T-helper 2 cell treated with Interferon-gamma antibody and Interleukin-4, amounts not matched to agents 5 μg/mL and 100 μg/mL, for 36 hours (primary cell): ENCODE measurements around the gene TMOD1.
A peak's percentile ranks its signal among the peaks of the same experiment; 100 is the strongest.
"Not testable (repeated sequence)": the region's sequence is repeated elsewhere in the genome, so short reads cannot be mapped to it uniquely, and the experiment has no call there.

Experiments used
- DNase-seq: peaks from one replicate; pipeline ENCODE4 v3.0.0; 2021; ENCODE audit warnings: low spot score
- H3K27ac Mint-ChIP-seq: one replicate; pipeline ENCODE4 v1.8.0; 2021; ENCODE audit warnings: mild to moderate bottlenecking, mixed read lengths
- H3K27me3 Mint-ChIP-seq: one replicate; pipeline ENCODE4 v1.8.0; 2021; ENCODE audit warnings: low read depth, mixed read lengths
- H3K36me3 Mint-ChIP-seq: one replicate; pipeline ENCODE4 v1.8.0; 2021; ENCODE audit warnings: low read depth, mixed read lengths
- H3K4me1 Mint-ChIP-seq: one replicate; pipeline ENCODE4 v1.8.0; 2021; ENCODE audit warnings: low read depth, mixed read lengths
- H3K4me3 Mint-ChIP-seq: one replicate; pipeline ENCODE4 v1.8.0; 2022; ENCODE audit warnings: mild to moderate bottlenecking, moderate library complexity, mixed read lengths
- H3K9me3 Mint-ChIP-seq: one replicate; pipeline ENCODE4 v1.8.0; 2021; ENCODE audit warnings: mixed read lengths

Gene TMOD1

DNA sequence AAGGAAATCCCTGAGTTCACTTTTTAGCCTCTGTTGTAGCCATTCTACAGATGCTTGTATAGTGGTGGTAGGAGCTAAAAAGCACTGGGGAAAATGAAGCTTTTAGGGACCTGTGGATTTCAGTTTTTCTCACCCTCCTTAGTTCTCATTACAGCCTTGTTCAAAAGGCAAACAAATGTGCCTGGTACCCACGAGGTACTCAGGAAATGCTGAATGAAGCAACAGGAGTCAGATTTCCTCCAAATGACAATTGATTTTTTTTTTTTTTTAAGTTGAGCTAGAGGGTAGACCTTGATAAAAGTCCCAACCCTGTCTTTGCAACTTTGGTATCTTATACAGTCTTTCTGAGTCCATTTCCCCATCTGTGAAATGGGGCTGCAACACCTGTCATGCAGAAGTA, 21.3 kb upstream of the TMOD1 start:
- Mint-ChIP-seq H3K4me3 (no peak overlapping the region), H3K36me3 (peaks cover 9% of the 10 kb centered on the region), H3K9me3 (peaks cover 6% of the 10 kb centered on the region), H3K27me3 (no peaks in the 10 kb centered on the region), H3K4me1 (no peaks in the 10 kb centered on the region), H3K27ac (no peak overlapping the region)
- no peak for DNase-seq

DNA sequence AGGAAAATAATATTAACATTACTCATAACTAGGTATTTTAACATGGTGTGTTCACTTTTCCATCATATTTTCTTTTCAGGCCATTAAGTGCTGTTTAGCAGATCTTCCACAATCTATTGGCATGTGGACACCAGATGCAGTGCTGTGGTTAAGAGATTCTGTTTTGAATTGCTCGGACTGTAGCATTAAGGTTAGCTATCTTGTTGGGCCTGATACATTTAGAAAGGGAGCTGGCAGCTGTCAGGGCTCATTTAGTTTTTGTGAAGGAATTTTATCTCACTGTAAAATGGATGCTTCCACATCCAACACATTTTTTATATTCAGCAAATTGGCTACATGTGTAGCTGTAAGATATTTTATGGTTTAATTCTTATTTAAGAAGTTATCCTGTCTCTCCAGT, 20.7 kb upstream of the TMOD1 start:
- H3K27me3 Mint-ChIP-seq, result no peaks in the 10 kb centered on the region
- no peak overlapping the region for H3K27ac Mint-ChIP-seq
- DNase-seq, result no peak
- H3K4me3 Mint-ChIP-seq, result no peak overlapping the region
- peaks cover 6% of the 10 kb centered on the region for H3K9me3 Mint-ChIP-seq
- H3K4me1 Mint-ChIP-seq, result no peaks in the 10 kb centered on the region
- peaks cover 9% of the 10 kb centered on the region for H3K36me3 Mint-ChIP-seq

DNA sequence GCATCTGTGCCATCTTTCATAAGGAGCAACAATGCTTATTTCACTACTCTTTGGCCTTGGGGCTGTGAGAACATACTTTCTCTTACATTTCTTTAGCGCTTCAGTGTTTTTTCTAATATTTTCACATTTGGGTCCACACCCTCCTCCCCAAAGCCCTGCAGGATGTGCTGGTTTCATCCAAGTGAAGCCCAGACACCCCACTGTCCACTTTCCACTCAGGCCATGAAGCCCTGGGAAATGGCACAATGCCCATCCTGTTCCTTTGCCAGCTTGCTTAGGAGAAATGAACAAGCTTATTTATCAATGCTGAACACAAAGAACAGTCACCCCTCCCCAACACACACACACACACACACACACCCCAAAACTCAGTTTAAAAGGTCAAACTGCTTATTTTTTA, 17.3 kb upstream of the TMOD1 start:
- Mint-ChIP-seq H3K4me1 (no peaks in the 10 kb centered on the region), H3K36me3 (peaks cover 15% of the 10 kb centered on the region), H3K4me3 (no peak overlapping the region), H3K9me3 (peaks cover 15% of the 10 kb centered on the region), H3K27me3 (no peaks in the 10 kb centered on the region), H3K27ac (no peak overlapping the region)
- DNase-seq, result no peak

GRCh38 chr9:97487107-97487506, 14.4 kb upstream of the TMOD1 start:
- peaks cover 21% of the 10 kb centered on the region for H3K9me3 Mint-ChIP-seq
- no peak overlapping the region for H3K4me3 Mint-ChIP-seq
- H3K36me3 Mint-ChIP-seq, result peaks cover 24% of the 10 kb centered on the region
- H3K27me3 Mint-ChIP-seq, result no peaks in the 10 kb centered on the region
- H3K27ac Mint-ChIP-seq, result no peak overlapping the region
- peaks cover 10% of the 10 kb centered on the region for H3K4me1 Mint-ChIP-seq
- DNase-seq, result no peak

DNA sequence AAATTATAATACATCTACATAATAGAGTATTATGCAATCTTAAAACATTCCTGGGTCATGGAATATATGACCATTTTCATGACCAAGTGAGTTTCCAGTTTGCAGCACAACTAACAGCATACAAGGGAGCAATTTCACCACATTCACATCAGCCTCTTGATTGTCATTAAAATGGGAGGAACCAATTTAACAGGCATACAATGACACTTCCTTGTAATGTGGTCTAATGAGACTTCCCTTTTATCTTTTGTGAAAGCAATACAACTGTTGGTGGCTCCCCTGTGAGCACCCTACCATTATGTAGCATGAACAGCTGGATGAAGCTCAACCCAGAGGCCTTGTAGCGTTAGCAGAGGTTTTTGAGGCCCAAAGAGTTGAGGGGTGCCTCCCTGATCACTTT, 13.6 kb upstream of the TMOD1 start:
- Mint-ChIP-seq H3K4me1 (peaks cover 10% of the 10 kb centered on the region), H3K36me3 (peaks cover 21% of the 10 kb centered on the region), H3K27ac (no peak overlapping the region), H3K27me3 (no peaks in the 10 kb centered on the region), H3K9me3 (peaks cover 19% of the 10 kb centered on the region), H3K4me3 (no peak overlapping the region)
- DNase-seq, result no peak

- Mint-ChIP-seq H3K36me3 (peaks cover 17% of the 10 kb centered on the region), H3K27me3 (no peaks in the 10 kb centered on the region), H3K27ac (no peak overlapping the region), H3K9me3 (peaks cover 15% of the 10 kb centered on the region), H3K4me1 (peaks cover 10% of the 10 kb centered on the region), H3K4me3 (no peak overlapping the region)
- no peak for DNase-seq
Measured at GRCh38 chr9:97491216-97491999, 10.1 kb upstream of the TMOD1 start.

DNA sequence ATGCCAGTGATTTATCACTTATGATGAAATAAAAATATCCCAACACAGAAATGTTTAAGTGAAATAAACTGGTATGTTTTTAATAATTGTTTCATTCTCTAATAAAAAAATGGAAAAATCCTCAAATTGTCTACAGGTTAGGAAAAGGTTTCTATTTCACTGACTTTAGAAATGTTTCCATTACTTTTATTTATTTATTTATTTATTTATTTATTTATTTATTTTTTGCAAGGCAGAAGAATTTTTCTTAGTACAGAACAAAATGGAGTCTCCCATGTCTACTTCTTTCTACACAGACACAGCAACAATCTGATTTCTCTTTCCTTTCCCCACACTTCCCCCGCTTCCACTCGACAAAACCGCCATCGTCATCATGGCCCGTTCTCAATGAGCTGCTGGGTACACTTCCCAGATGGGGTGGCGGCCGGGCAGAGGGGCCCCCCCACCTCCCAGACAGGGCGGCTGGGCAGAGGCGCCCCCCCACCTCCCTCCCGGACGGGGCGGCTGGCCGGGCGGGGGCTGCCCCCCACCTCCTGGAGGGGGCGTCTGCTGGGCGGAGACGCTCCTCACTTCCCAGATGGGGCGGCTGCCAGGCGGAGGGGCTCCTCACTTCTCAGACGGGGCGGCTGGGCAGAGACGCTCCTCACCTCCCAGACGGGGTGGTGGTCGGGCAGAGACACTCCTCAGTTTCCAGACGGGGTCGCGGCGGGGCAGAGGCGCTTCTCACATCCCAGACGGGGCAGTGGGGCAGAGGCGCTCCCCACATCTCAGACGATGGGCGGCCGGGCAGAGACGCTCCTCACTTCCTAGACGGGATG, 3.7 kb upstream of the TMOD1 start:
- H3K4me1 Mint-ChIP-seq, H3K36me3 Mint-ChIP-seq, DNase-seq, H3K9me3 Mint-ChIP-seq, H3K4me3 Mint-ChIP-seq, H3K27ac Mint-ChIP-seq: not testable (repeated sequence)
- H3K27me3 Mint-ChIP-seq, result peaks cover 32% of the 10 kb centered on the region

DNA sequence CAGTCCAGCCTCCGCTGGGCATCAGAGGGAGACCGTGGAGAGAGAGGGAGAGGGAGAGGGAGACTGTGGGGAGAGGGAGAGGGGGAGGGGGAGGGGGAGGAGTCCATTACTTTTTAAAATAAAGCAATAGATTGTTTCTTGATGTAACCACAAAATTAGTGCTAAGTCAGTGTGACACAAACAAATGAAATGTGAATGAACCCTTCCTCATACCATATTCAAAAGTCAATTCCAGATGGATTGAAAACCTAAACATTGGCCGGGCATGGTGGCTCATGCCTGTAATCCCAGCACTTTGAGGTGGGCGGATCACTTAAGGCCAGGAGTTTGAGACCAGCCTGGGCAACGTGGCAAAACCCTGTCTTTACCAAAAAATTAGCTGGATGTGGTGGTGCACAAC, 2.6 kb upstream of the TMOD1 start:
- DNase-seq, H3K9me3 Mint-ChIP-seq, H3K36me3 Mint-ChIP-seq, H3K4me3 Mint-ChIP-seq, H3K27ac Mint-ChIP-seq: not testable (repeated sequence)
- Mint-ChIP-seq H3K27me3 (peaks cover 43% of the 10 kb centered on the region), H3K4me1 (peaks cover 13% of the 10 kb centered on the region)

- H3K9me3 Mint-ChIP-seq, result no peaks in the 10 kb centered on the region
- H3K4me3 Mint-ChIP-seq, result peak overlapping the region; percentile 3
- H3K27me3 Mint-ChIP-seq, result peaks cover 55% of the 10 kb centered on the region
Measured at GRCh38 chr9:97500263-97500662, 1.2 kb upstream of the TMOD1 start.

GRCh38 chr9:97500765-97501176, 695 bp upstream of the TMOD1 start:
- Mint-ChIP-seq H3K27me3 (peaks cover 55% of the 10 kb centered on the region), H3K36me3 (no peaks in the 10 kb centered on the region), H3K9me3 (no peaks in the 10 kb centered on the region), H3K4me1 (peaks cover 13% of the 10 kb centered on the region), H3K4me3 (peak overlapping the region; percentile 69), H3K27ac (no peak overlapping the region)
- DNase-seq, result no peak

More at GRCh38 chr9:97500263-97500662, 1.2 kb upstream of the TMOD1 start:
- peaks cover 13% of the 10 kb centered on the region for H3K4me1 Mint-ChIP-seq
- no peak overlapping the region for H3K27ac Mint-ChIP-seq
- DNase-seq, result no peak
- H3K36me3 Mint-ChIP-seq, result no peaks in the 10 kb centered on the region

DNA sequence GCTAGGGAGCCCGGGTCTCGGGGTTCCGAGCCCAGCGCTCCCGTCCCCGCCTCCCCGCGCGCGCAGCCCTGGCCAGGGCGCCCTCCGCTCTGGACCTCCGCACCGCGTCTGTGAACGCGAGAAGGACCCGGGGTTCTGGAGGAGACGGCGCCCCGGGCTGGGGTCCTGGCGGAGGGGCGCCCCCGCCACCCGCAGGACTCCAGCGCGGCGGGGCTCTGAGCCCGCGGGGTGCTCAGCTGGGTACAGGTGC, 431 bp downstream of the TMOD1 start:
- H3K27me3 Mint-ChIP-seq, result peaks cover 55% of the 10 kb centered on the region
- H3K9me3 Mint-ChIP-seq, result no peaks in the 10 kb centered on the region
- peak overlapping the region; percentile 63 for H3K4me3 Mint-ChIP-seq

GRCh38 chr9:97502222-97502983, 937 bp downstream of the TMOD1 start:
- H3K4me3 Mint-ChIP-seq, result peak overlapping the region; percentile 63
- H3K27ac Mint-ChIP-seq, result no peak overlapping the region
- no peak for DNase-seq
- H3K36me3 Mint-ChIP-seq, result no peaks in the 10 kb centered on the region
- H3K27me3 Mint-ChIP-seq, result peaks cover 55% of the 10 kb centered on the region
- H3K9me3 Mint-ChIP-seq, result no peaks in the 10 kb centered on the region
- peaks cover 13% of the 10 kb centered on the region for H3K4me1 Mint-ChIP-seq

More for the DNA sequence above, 431 bp downstream of the TMOD1 start:
- peaks cover 13% of the 10 kb centered on the region for H3K4me1 Mint-ChIP-seq
- no peak for DNase-seq
- no peaks in the 10 kb centered on the region for H3K36me3 Mint-ChIP-seq
- H3K27ac Mint-ChIP-seq, result no peak overlapping the region

DNA sequence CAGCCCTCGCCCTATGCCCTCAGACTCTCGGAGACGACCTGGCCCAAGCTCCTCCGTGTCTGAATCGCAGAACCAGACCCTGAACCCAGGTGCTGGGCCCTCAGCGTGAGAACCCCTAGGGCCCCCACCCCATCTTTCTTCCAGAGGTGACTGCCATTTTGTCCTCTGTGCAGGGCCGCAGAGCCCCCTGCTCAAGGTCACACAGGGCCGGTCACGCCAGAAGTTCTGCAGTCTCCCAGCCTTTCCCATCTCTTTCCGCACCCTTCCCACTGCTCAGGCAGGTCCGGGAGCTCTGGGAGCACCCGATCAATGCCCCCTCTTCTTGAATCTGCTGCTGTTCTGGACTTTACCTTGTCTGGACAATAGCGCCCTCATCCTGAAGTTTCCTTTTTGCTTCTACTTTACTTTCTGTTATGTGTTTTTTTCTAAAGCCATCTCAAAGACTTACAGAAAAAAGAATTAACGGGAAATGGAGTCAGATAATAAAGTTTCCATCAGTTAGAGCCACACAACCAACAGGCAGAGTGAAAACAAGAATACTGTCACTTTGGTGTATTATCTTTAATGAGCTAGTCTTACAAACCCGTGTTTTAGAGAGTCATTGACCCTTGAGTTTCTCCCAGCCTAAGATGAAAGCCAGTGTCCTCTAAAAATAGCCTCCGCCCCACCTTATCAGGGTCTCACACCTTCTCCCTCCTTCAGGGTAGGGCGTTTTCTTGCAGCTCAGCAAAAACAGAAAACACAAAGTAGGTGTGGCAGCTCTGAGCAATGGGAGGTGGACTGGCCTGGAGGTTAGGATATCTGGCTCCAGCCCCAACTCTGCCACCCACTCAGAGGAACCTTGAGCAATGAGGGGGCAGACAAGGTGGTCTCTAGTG, 1.8 kb downstream of the TMOD1 start:
- peaks cover 13% of the 10 kb centered on the region for H3K4me1 Mint-ChIP-seq
- no peaks in the 10 kb centered on the region for H3K9me3 Mint-ChIP-seq
- no peaks in the 10 kb centered on the region for H3K36me3 Mint-ChIP-seq
- peaks cover 55% of the 10 kb centered on the region for H3K27me3 Mint-ChIP-seq
- peak overlapping the region; percentile 63 for H3K4me3 Mint-ChIP-seq
- no peak for DNase-seq
- H3K27ac Mint-ChIP-seq, result no peak overlapping the region
